ENCODE results near the gene OR9Q1.

- no peak for TF ChIP-seq EZH2 (IDR thresholded peaks at IDR 0.05; ENCODE audit: low read length)
- TF ChIP-seq, protein P1, sequence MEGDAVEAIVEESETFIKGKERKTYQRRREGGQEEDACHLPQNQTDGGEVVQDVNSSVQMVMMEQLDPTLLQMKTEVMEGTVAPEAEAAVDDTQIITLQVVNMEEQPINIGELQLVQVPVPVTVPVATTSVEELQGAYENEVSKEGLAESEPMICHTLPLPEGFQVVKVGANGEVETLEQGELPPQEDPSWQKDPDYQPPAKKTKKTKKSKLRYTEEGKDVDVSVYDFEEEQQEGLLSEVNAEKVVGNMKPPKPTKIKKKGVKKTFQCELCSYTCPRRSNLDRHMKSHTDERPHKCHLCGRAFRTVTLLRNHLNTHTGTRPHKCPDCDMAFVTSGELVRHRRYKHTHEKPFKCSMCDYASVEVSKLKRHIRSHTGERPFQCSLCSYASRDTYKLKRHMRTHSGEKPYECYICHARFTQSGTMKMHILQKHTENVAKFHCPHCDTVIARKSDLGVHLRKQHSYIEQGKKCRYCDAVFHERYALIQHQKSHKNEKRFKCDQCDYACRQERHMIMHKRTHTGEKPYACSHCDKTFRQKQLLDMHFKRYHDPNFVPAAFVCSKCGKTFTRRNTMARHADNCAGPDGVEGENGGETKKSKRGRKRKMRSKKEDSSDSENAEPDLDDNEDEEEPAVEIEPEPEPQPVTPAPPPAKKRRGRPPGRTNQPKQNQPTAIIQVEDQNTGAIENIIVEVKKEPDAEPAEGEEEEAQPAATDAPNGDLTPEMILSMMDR (optimal IDR thresholded peaks at IDR 0.05 in 1 of 3, IDR thresholded peaks at IDR 0.05 in 1 of 3, conservative IDR thresholded peaks at IDR 0.05 in 1 of 3; ENCODE audit: extremely low read depth in 1 of 3, insufficient read depth in 2 of 3, low read length in 3 of 3): no peak
These were observed 10.8 kb downstream of the OR9Q1 start for GRCh38 chr11:58034471-58034870.

Data from keratinocyte (primary cell).